ENCODE data around the gene MRPL52. TPM values are rescaled to one million over a fixed set of nuclear protein-coding genes. Genes with fewer than 3 reads are reported as not detected.

Gene MRPL52
- total RNA-seq, 2 donors from 2014 or later: 192 to 204 TPM

GRCh38 chr14:22870811-22871223 lies 41.1 kb downstream of the MRPL52 start:
- H3K27ac Mint-ChIP-seq: peak overlapping the region; percentile 99
- no peaks in the 10 kb centered on the region for H3K9me3 ChIP-seq (ENCODE audit: control insufficient read depth, low read length)
- peak overlapping the region; percentile 84 for H3K9ac ChIP-seq (ENCODE audit: extremely low read depth, low read length, poor library complexity, severe bottlenecking)
- no peak for DNase-seq
- peaks cover 12% of the 10 kb centered on the region for H3K4me1 Mint-ChIP-seq
- peak overlapping the region; percentile 74 for H3K4me3 Mint-ChIP-seq
- peak overlapping the region; percentile 83 for H3K27ac ChIP-seq (ENCODE audit: low read depth, low read length)
- H3K27me3 Mint-ChIP-seq (ENCODE audit: insufficient read depth): no peaks in the 10 kb centered on the region
- H3K4me3 ChIP-seq (ENCODE audit: low read length): peak overlapping the region; percentile 82
- H3K36me3 ChIP-seq (ENCODE audit: control insufficient read depth, insufficient read depth, low read length): peaks cover 21% of the 10 kb centered on the region
- H3K9me3 Mint-ChIP-seq: no peaks in the 10 kb centered on the region
- peaks cover 2% of the 10 kb centered on the region for H3K4me1 ChIP-seq (ENCODE audit: control insufficient read depth, insufficient read depth, low read length)
- no peaks in the 10 kb centered on the region for H3K27me3 ChIP-seq (ENCODE audit: control insufficient read depth, insufficient read depth, low read length, poor library complexity, severe bottlenecking)
- TF ChIP-seq CTCF (conservative IDR thresholded peaks at IDR 0.05): no peak
- WGBS, 2 experiments (ENCODE audit: insufficient coverage in 1 of 2, insufficient read length in 1 of 2): 43% methylated on average over 1 of the region's 1 CpG; no CpG with 5 or more reads in 1 of the 2 experiments
- H3K36me3 Mint-ChIP-seq (ENCODE audit: low read depth): peaks cover 15% of the 10 kb centered on the region

GRCh38 chr14:22871224-22872032 lies 41.7 kb downstream of the MRPL52 start, which contains the start of gene LRP10:
TSS of gene LRP10 (plus strand) at chr14:22871740. CDS start at chr14:22872304, 564 bp downstream.
- Mint-ChIP-seq H3K27me3 (ENCODE audit: insufficient read depth) (no peaks in the 10 kb centered on the region), H3K4me1 (peaks cover 12% of the 10 kb centered on the region)

More at GRCh38 chr14:22871224-22872032, 41.7 kb downstream of the MRPL52 start, which contains the start of gene LRP10:
- peak within 1 kb of the TSS; percentile 84 for H3K9ac ChIP-seq (ENCODE audit: extremely low read depth, low read length, poor library complexity, severe bottlenecking)
- H3K36me3 ChIP-seq (ENCODE audit: control insufficient read depth, insufficient read depth, low read length): peaks cover 26% of the 10 kb centered on the region
- H3K9me3 Mint-ChIP-seq: no peaks in the 10 kb centered on the region
- H3K4me3 ChIP-seq (ENCODE audit: low read length): peak within 1 kb of the TSS; percentile 82
- peak within 1 kb of the TSS; percentile 74 for H3K4me3 Mint-ChIP-seq
- peak within 1 kb of the TSS; percentile 99 for H3K27ac Mint-ChIP-seq
- peaks cover 2% of the 10 kb centered on the region for H3K4me1 ChIP-seq (ENCODE audit: control insufficient read depth, insufficient read depth, low read length)
- peak; percentile 98 for DNase-seq
- TF ChIP-seq CTCF (conservative IDR thresholded peaks at IDR 0.05): peak; percentile 22
- H3K36me3 Mint-ChIP-seq (ENCODE audit: low read depth): peaks cover 20% of the 10 kb centered on the region
- H3K27ac ChIP-seq (ENCODE audit: low read depth, low read length): peak within 1 kb of the TSS; percentile 83
- H3K27me3 ChIP-seq (ENCODE audit: control insufficient read depth, insufficient read depth, low read length, poor library complexity, severe bottlenecking): no peaks in the 10 kb centered on the region
- 0 to 1% methylated on average over 21 to 50 of the region's 50 CpGs for WGBS, 2 experiments (ENCODE audit: insufficient coverage in 1 of 2, insufficient read length in 1 of 2)
- no peaks in the 10 kb centered on the region for H3K9me3 ChIP-seq (ENCODE audit: control insufficient read depth, low read length)
